ENCODE data around the gene INPP1.

GRCh38 chr2:190320696-190321095 lies 22.7 kb upstream of the INPP1 start:
- no peak for TF ChIP-seq CTCF (IDR thresholded peaks at IDR 0.05)
- no peak for TF ChIP-seq POLR2A (IDR thresholded peaks at IDR 0.05)
